AG10803 (cell line): ENCODE data around the gene NFATC2.

ENCODE experiments used
- DNase-seq: peaks from one replicate; pipeline ENCODE4 v3.0.0; 2010; ENCODE audit warnings: low read depth
- H3K4me3 ChIP-seq: 2 replicates; pipeline ENCODE4 v1.5.1; 2011; ENCODE audit warnings: mild to moderate bottlenecking, low read length, control low read depth
- TF ChIP-seq, protein P1 (sequence below): conservative IDR thresholded peaks from 2 replicates; pipeline ENCODE4 v1.5.1; 2011; ENCODE audit warnings: mild to moderate bottlenecking, low read length, control low read depth, inconsistent platforms

The NFATC2 gene

GRCh38 chr20:51470499-51470820 lies 72.1 kb downstream of the NFATC2 start:
- H3K4me3 ChIP-seq = no peak overlapping the region
- TF ChIP-seq, protein P1, sequence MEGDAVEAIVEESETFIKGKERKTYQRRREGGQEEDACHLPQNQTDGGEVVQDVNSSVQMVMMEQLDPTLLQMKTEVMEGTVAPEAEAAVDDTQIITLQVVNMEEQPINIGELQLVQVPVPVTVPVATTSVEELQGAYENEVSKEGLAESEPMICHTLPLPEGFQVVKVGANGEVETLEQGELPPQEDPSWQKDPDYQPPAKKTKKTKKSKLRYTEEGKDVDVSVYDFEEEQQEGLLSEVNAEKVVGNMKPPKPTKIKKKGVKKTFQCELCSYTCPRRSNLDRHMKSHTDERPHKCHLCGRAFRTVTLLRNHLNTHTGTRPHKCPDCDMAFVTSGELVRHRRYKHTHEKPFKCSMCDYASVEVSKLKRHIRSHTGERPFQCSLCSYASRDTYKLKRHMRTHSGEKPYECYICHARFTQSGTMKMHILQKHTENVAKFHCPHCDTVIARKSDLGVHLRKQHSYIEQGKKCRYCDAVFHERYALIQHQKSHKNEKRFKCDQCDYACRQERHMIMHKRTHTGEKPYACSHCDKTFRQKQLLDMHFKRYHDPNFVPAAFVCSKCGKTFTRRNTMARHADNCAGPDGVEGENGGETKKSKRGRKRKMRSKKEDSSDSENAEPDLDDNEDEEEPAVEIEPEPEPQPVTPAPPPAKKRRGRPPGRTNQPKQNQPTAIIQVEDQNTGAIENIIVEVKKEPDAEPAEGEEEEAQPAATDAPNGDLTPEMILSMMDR = no peak
- no peak for DNase-seq

DNA sequence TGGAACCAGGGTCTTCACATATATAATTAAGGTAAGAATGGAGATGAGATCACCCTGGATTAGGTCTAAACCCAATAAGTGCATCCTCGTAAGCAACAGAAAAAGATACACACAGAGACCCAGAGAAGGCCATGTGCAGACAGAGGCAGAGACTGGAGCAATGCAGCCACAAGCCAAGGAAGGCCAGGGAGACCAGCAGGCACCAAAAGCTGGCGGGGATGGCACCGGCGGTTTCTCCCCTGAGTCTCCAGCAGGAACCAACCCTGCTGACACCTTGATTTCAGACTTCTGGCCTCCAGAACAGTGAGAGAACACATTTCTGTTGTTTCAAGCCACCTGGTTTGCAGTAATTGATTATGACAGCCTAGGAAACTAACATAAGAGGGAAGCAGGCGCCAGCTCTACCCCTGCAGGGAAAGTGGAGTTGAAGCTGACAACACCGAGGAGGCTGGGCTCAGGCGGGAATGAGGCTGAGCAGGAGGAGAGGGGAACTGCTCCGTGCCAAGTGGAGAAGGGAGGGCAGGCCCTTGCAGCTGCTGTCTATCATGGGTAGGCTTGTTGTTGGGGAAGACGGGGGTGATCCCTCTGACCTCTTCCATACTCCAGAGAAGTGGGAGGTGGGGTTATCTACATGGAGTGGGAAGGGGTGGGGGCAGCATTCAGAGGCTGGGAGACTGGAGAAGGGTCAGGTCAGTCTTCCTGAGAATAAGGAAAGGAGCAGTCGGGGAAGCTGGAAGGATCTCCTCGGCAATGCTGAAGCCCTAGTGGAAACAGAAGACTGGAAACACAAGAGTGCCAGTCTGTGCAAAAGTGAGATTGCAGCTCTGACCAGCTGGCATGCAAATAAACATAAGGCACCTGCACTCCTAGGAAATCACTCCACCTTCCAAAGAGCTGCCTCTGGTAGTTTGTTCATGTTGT lies 72.7 kb downstream of the NFATC2 start:
- TF ChIP-seq, protein P1 = no peak
- no peak for DNase-seq

DNA sequence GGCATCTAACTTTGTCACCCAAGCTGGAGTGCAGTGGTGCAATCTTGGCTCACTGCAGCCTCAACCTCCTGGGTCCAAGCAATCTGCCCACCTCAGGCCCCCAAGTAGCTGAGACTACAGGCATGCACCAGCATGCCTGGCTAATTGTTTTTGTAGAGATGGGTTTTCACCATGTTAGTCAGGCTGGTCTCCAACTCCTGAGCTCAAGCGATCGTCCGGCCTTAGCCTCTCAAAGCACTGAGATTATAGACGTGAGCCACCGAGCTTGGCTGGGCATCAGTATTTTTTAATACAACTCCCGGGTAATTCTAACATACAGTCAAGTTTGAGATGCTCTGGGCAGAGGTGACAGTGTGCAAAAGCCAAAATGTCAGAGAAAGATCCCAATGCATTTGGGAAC lies 73.5 kb downstream of the NFATC2 start:
- TF ChIP-seq, protein P1 = no peak
- no peak overlapping the region for H3K4me3 ChIP-seq
- no peak for DNase-seq

More for the DNA sequence above, 72.7 kb downstream of the NFATC2 start:
- no peak overlapping the region for H3K4me3 ChIP-seq

GRCh38 chr20:51468636-51469035 lies 73.9 kb downstream of the NFATC2 start:
- H3K4me3 ChIP-seq = no peak overlapping the region
- DNase-seq = no peak
- TF ChIP-seq, protein P1 = no peak

DNA sequence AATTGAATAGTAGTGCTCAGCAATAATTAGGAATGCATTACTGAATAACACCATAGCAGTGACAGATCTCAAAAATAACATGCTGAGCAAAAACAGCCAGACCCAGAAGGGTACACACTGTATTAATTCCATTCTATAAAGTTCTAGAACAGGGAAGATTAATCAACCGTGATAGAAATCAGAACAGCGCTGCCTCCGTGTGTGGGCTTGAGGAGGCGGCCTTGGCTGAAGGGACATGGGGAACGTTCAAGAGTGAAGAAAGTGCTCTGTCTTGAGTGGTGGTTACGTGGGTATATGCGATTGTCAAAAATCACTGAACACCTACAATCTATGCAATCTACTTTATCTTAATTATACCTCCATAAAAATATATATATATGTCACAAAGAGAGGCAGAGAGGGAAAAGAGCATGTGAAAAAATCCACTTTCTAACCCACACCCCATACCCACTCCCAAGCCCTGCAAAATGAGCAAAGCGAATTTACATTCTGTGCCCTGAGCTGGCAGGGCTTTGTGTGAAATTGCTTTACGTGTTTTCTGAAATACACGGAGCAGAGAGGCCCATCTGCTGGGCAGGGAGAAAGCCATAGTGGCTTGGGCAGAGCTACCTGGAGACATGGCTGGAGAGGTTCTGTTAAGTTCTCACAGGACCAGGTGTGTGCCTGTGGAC lies 74.4 kb downstream of the NFATC2 start:
- no peak for DNase-seq
- H3K4me3 ChIP-seq = no peak overlapping the region
- TF ChIP-seq, protein P1 = no peak

- no peak for DNase-seq
- TF ChIP-seq, protein P1 = no peak
- H3K4me3 ChIP-seq = no peak overlapping the region
These were observed 78.5 kb downstream of the NFATC2 start for GRCh38 chr20:51463998-51464397.

DNA sequence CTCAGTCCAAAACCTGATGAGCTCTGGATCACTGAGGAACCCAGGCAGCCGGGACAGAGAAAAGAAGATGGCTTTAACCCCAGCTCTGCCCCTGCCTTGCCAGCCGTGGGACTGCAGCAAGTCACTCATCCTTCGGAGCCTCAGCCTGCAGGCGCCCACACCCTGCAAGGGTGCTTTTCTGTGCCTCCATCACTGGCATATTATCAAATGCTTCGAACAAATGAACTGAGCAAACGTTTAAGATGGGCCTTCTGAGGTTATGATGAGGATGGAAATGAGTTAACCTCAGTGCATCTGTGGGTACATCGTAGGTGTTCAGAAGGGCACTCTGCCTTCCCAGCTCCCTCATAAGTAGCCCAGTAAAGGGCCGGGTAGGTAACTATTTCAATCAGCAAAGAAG lies 79.0 kb downstream of the NFATC2 start:
- TF ChIP-seq, protein P1 = no peak
- DNase-seq = no peak
- no peak overlapping the region for H3K4me3 ChIP-seq
